ENCODE measurements around the gene ACVR1B.

- TF ChIP-seq MYC (IDR thresholded peaks at IDR 0.05; ENCODE audit: low read depth, low read length) (no peak), CTCF (IDR thresholded peaks at IDR 0.05; ENCODE audit: low read depth, low read length) (no peak), MAX (IDR thresholded peaks at IDR 0.05; ENCODE audit: low read depth, low read length) (no peak)
Observed at GRCh38 chr12:51943346-51943745, 8.2 kb upstream of the ACVR1B start.
